ENCODE measurements around the gene SLC38A1. TPM values are rescaled to one million over a fixed set of nuclear protein-coding genes. Genes with fewer than 3 reads are reported as not detected.

The SLC38A1 gene
- total and polyA plus RNA-seq, 8 donors: 23.6 to 67.5 (median 29.2) TPM

DNA sequence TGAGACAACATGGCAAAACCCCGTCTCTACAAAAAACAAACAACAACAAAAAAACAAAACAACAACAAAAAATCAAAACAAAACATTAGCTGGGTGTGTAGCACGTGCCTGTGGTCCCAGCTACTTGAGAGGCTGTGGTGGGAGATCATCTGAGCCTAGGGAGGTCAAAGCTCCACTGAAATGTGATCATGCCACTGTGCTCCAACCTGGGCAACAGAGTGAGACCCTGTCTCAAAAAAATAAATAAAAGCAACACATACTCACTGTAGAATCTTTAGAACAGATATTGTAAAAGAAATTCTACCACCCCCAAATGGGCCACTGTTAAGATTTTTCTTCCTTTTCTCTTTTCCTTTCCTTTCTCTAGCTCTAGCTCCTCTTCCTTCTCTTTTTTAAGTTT, 26.3 kb downstream of the SLC38A1 start:
- Histone ChIP-seq H3K36me3 (peaks cover 0 to 15% of the 10 kb centered on the region in 2 donors), H3K27me3 (no peaks in the 10 kb centered on the region), H3K27ac (no peak overlapping the region), H3K4me3 (no peak overlapping the region), H3K4me1 (peaks cover 0 to under 1% of the 10 kb centered on the region in 2 donors), H3K9me3 (no peaks in the 10 kb centered on the region)
- ATAC-seq (no peak), DNase-seq (no peak)
- intact Hi-C loops (cut with DNase I): no loop called here
- TF ChIP-seq, protein P1, sequence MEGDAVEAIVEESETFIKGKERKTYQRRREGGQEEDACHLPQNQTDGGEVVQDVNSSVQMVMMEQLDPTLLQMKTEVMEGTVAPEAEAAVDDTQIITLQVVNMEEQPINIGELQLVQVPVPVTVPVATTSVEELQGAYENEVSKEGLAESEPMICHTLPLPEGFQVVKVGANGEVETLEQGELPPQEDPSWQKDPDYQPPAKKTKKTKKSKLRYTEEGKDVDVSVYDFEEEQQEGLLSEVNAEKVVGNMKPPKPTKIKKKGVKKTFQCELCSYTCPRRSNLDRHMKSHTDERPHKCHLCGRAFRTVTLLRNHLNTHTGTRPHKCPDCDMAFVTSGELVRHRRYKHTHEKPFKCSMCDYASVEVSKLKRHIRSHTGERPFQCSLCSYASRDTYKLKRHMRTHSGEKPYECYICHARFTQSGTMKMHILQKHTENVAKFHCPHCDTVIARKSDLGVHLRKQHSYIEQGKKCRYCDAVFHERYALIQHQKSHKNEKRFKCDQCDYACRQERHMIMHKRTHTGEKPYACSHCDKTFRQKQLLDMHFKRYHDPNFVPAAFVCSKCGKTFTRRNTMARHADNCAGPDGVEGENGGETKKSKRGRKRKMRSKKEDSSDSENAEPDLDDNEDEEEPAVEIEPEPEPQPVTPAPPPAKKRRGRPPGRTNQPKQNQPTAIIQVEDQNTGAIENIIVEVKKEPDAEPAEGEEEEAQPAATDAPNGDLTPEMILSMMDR (IDR thresholded peaks at IDR 0.05): no peak

DNA sequence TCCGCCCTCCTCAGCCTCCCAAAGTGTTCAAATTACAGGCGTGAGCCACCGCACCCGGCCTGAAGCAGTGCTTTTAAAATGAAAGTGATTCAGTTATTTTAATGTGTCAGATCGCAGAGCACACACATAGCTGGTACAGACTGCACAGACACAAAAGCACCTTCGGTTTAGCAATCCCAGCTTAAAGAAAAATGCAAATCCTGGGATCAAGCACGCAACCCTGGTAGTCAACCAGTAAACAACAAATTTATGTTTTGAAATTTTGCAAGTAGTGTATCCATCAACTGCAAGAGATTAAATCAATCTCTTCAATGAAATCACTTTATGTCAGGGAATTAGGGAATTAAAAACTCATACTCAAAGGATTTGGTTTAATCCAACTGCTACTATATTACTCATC, 28.4 kb downstream of the SLC38A1 start:
- intact Hi-C loops (cut with DNase I): no loop called here

DNA sequence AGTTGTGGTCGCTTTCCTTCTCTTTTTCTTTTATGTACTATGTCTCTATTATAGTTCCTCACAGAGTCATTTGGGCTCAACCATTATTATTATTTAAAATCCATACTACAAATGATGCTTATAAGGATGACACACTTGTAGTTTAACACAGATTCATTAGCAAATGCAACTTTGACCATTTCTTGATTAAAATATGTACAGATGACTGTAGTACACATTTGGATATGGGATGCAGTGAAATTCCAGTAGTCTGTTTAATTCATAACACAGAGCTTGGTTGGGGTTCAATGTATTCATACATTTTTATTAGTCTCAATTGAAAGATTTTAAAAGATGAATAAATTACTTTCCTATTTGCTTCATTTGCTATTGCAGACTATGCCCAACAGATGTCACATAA, 30.0 kb downstream of the SLC38A1 start:
- intact Hi-C loops (cut with DNase I): no loop called here
- TF ChIP-seq, protein P1 (IDR thresholded peaks at IDR 0.05): no peak
- DNase-seq: no peak
- H3K27me3 ChIP-seq: no peaks in the 10 kb centered on the region
- H3K4me3 ChIP-seq: no peak overlapping the region
- H3K9me3 ChIP-seq: no peaks in the 10 kb centered on the region
- H3K36me3 ChIP-seq: peaks cover 0 to 15% of the 10 kb centered on the region in 2 donors
- ATAC-seq: no peak
- peaks cover 0 to 3% of the 10 kb centered on the region in 2 donors for H3K4me1 ChIP-seq
- H3K27ac ChIP-seq: no peak overlapping the region

More for the DNA sequence above, 28.4 kb downstream of the SLC38A1 start:
- Histone ChIP-seq H3K4me3 (no peak overlapping the region), H3K27me3 (no peaks in the 10 kb centered on the region), H3K9me3 (no peaks in the 10 kb centered on the region), H3K27ac (no peak overlapping the region), H3K36me3 (peaks cover 0 to 15% of the 10 kb centered on the region in 2 donors), H3K4me1 (peaks cover 0 to 3% of the 10 kb centered on the region in 2 donors)
- ATAC-seq: no peak
- TF ChIP-seq, protein P1 (IDR thresholded peaks at IDR 0.05): no peak
- DNase-seq: no peak

DNA sequence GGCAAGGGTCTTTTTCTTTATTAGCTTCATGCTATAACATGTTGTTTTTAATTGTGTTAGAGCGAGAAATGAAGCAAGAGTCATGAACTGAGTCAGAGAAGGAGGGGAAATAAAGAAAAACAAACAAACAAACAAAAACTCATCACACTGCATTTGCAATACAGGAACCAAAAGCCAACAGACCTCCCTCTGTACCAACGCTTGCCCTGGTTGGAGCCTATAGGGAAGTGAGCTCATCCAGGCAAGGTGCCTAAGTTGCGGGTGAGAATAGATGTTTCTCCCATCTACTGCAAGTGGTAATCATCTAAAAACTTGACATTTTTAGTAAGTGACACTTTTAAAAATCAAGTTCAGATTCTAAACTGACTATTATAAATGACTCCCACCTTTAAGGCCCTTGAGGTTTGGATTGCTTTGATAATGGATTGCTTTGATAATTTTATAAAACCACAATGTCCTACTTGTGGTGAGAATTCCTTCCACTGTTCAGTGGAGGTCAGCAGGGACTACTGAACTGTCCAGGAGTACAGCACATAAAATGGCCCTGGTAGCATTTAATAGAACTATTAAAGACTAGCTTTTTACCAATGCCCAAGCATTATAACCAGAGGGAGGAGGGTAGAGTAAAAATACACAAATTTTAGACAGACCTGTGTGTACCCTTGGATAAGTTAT, 31.3 kb downstream of the SLC38A1 start:
- intact Hi-C loops (cut with DNase I): no loop called here
- TF ChIP-seq, protein P1 (IDR thresholded peaks at IDR 0.05): no peak
- H3K27me3 ChIP-seq: no peaks in the 10 kb centered on the region
- H3K9me3 ChIP-seq: no peaks in the 10 kb centered on the region
- H3K27ac ChIP-seq: no peak overlapping the region
- H3K36me3 ChIP-seq: peaks cover 0 to 15% of the 10 kb centered on the region in 2 donors
- no peak overlapping the region for H3K4me3 ChIP-seq
- DNase-seq: no peak
- peaks cover 0 to 3% of the 10 kb centered on the region in 2 donors for H3K4me1 ChIP-seq
- ATAC-seq: no peak

DNA sequence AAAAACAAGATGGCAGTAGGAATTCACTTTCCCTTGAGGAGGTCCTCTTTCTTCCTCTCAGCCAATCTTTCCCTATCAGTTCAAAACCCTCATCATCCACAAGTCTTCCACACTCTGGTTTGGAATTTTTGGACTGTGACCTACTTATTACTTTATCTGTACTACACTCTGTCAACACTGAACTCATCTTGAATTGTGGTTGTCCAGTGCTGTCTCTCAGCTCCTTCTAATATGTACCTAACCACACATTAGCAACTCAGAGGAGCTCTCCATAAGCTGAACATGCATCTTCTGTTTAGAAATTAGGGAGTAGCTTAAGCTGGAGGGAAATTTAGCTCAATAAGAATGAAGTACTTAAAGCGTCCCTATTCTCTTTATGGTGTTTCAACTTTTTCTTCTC, 34.8 kb downstream of the SLC38A1 start:
- TF ChIP-seq, protein P1 (IDR thresholded peaks at IDR 0.05): no peak
- no peak overlapping the region for H3K4me3 ChIP-seq

More for the DNA sequence above, 34.8 kb downstream of the SLC38A1 start:
- intact Hi-C loops (cut with DNase I): no loop called here
- no peak overlapping the region for H3K27ac ChIP-seq
- H3K27me3 ChIP-seq: no peaks in the 10 kb centered on the region
- H3K4me1 ChIP-seq: peaks cover 0 to 3% of the 10 kb centered on the region in 2 donors
- H3K9me3 ChIP-seq: no peaks in the 10 kb centered on the region
- no peaks in the 10 kb centered on the region for H3K36me3 ChIP-seq
- DNase-seq (no peak), ATAC-seq (no peak)
